Stimulated activated naive CD8-positive, alpha-beta T cell treated with anti-CD3 and anti-CD28 coated beads, Interleukin-15, Interleukin-2, amounts not matched to agents 100 ng/mL and 50 ng/mL, for 24 hours (primary cell): Measurements from ENCODE around the gene ZNF763.
"Not testable (repeated sequence)": the region's sequence is repeated elsewhere in the genome, so short reads cannot be mapped to it uniquely, and the experiment has no call there.

ENCODE experiments used
- H3K27ac Mint-ChIP-seq: one replicate; pipeline ENCODE4 v1.8.0; 2021; ENCODE audit warnings: mild to moderate bottlenecking, mixed read lengths
- H3K27me3 Mint-ChIP-seq: one replicate; pipeline ENCODE4 v1.8.0; 2021; ENCODE audit warnings: mixed read lengths
- H3K36me3 Mint-ChIP-seq: one replicate; pipeline ENCODE4 v1.8.0; 2021; ENCODE audit warnings: low read depth, mixed read lengths
- H3K4me1 Mint-ChIP-seq: one replicate; pipeline ENCODE4 v1.8.0; 2021; ENCODE audit warnings: low read depth, mixed read lengths
- H3K4me3 Mint-ChIP-seq: one replicate; pipeline ENCODE4 v1.8.0; 2021; ENCODE audit warnings: mild to moderate bottlenecking, mixed read lengths
- H3K9me3 Mint-ChIP-seq: one replicate; pipeline ENCODE4 v1.8.0; 2021; ENCODE audit warnings: mixed read lengths

Gene ZNF763

GRCh38 chr19:11989112-11989456 is 24.2 kb downstream of the ZNF763 start:
- Mint-ChIP-seq H3K4me1 (peaks cover 49% of the 10 kb centered on the region), H3K4me3 (peak overlapping the region; percentile 99), H3K36me3 (peaks cover 13% of the 10 kb centered on the region), H3K27ac (no peak overlapping the region), H3K27me3 (no peaks in the 10 kb centered on the region), H3K9me3 (no peaks in the 10 kb centered on the region)

GRCh38 chr19:11991921-11992320 is 27.1 kb downstream of the ZNF763 start:
- H3K9me3 Mint-ChIP-seq, H3K27ac Mint-ChIP-seq, H3K4me3 Mint-ChIP-seq, H3K27me3 Mint-ChIP-seq: not testable (repeated sequence)
- Mint-ChIP-seq H3K4me1 (peaks cover 61% of the 10 kb centered on the region), H3K36me3 (peaks cover 24% of the 10 kb centered on the region)

- Mint-ChIP-seq H3K36me3 (peaks cover 39% of the 10 kb centered on the region), H3K4me1 (peaks cover 57% of the 10 kb centered on the region)
Measured at GRCh38 chr19:11995174-11995573, 30.3 kb downstream of the ZNF763 start.

GRCh38 chr19:12000152-12000981 is 35.5 kb downstream of the ZNF763 start:
- peak overlapping the region; percentile 75 for H3K27ac Mint-ChIP-seq

More at GRCh38 chr19:11995174-11995573, 30.3 kb downstream of the ZNF763 start:
- Mint-ChIP-seq H3K9me3 (peaks cover 4% of the 10 kb centered on the region), H3K4me3 (no peak overlapping the region), H3K27ac (no peak overlapping the region), H3K27me3 (no peaks in the 10 kb centered on the region)

GRCh38 chr19:12015015-12015752 is 50.3 kb downstream of the ZNF763 start:
- peaks cover 83% of the 10 kb centered on the region for H3K36me3 Mint-ChIP-seq

More at GRCh38 chr19:12000152-12000981, 35.5 kb downstream of the ZNF763 start:
- Mint-ChIP-seq H3K4me3 (peak overlapping the region; percentile 56), H3K36me3 (peaks cover 40% of the 10 kb centered on the region), H3K27me3 (no peaks in the 10 kb centered on the region), H3K9me3 (peaks cover 4% of the 10 kb centered on the region), H3K4me1 (peaks cover 34% of the 10 kb centered on the region)

GRCh38 chr19:12015753-12016116 is 50.9 kb downstream of the ZNF763 start:
- no peak overlapping the region for H3K27ac Mint-ChIP-seq
- H3K4me1 Mint-ChIP-seq, result no peaks in the 10 kb centered on the region
- H3K36me3 Mint-ChIP-seq, result peaks cover 78% of the 10 kb centered on the region
- no peak overlapping the region for H3K4me3 Mint-ChIP-seq
- peaks cover 40% of the 10 kb centered on the region for H3K9me3 Mint-ChIP-seq
- no peaks in the 10 kb centered on the region for H3K27me3 Mint-ChIP-seq

More at GRCh38 chr19:12015015-12015752, 50.3 kb downstream of the ZNF763 start:
- Mint-ChIP-seq H3K27me3 (no peaks in the 10 kb centered on the region), H3K4me3 (no peak overlapping the region), H3K4me1 (no peaks in the 10 kb centered on the region), H3K9me3 (peaks cover 40% of the 10 kb centered on the region), H3K27ac (no peak overlapping the region)
